IPS DF 6.9 (cell line): ENCODE data around the gene ME2.
"Not testable (repeated sequence)": the region's sequence is repeated elsewhere in the genome, so short reads cannot be mapped to it uniquely, and the experiment has no call there.

Experiments
- DNase-seq: peaks from one replicate; pipeline ENCODE4 v3.0.0-alpha.2; 2013; ENCODE audit warnings: low read depth, low spot score
- H3K27ac ChIP-seq: one replicate; pipeline ENCODE4 v1.5.1; 2013; ENCODE audit warnings: low read length, control low read depth
- H3K27me3 ChIP-seq: 2 replicates; pipeline ENCODE4 v1.6.1; 2013; ENCODE audit warnings: mild to moderate bottlenecking, low read length; ENCODE audit not compliant: control insufficient read depth, insufficient read depth
- H3K36me3 ChIP-seq: 2 replicates; pipeline ENCODE4 v1.6.1; 2013; ENCODE audit warnings: low read length; ENCODE audit not compliant: control insufficient read depth, insufficient read depth
- H3K4me1 ChIP-seq: 2 replicates; pipeline ENCODE4 v1.6.1; 2013; ENCODE audit warnings: low read length; ENCODE audit not compliant: control insufficient read depth, insufficient read depth
- H3K4me3 ChIP-seq: 2 replicates; pipeline ENCODE4 v1.5.1; 2013; ENCODE audit warnings: mild to moderate bottlenecking, low read length
- H3K9me3 ChIP-seq: 2 replicates; pipeline ENCODE4 v1.6.1; 2013; ENCODE audit warnings: low read length, inconsistent platforms; ENCODE audit not compliant: control insufficient read depth, insufficient read depth
- WGBS: extraction: QIAGEN DNeasy Blood & Tissue Kit; methylation state at CpG from one replicate; pipeline ENCODE4 v1.1.7; 2013; ENCODE audit warnings: mixed read lengths, missing lambda C conversion rate; ENCODE audit not compliant: insufficient read length, insufficient coverage; 5-methylcytosine and 5-hydroxymethylcytosine counted together

Gene ME2

GRCh38 chr18:50992351-50992762, 113.4 kb downstream of the ME2 start:
- no peak overlapping the region for H3K27ac ChIP-seq
- no peaks in the 10 kb centered on the region for H3K9me3 ChIP-seq
- WGBS: no CpG with 5 or more reads among the region's 3 CpGs
- DNase-seq: no peak
- H3K4me3 ChIP-seq: no peak overlapping the region
- no peaks in the 10 kb centered on the region; the same call in 1 of the 2 replicates for H3K4me1 ChIP-seq
- H3K36me3 ChIP-seq: no peaks in the 10 kb centered on the region
- H3K27me3 ChIP-seq: no peaks in the 10 kb centered on the region

- no peak overlapping the region for H3K27ac ChIP-seq
- WGBS: no CpG with 5 or more reads among the region's 2 CpGs
- DNase-seq: no peak
Observed at GRCh38 chr18:50994031-50994430, 115.1 kb downstream of the ME2 start.

GRCh38 chr18:51003174-51003573, 124.3 kb downstream of the ME2 start:
- H3K36me3 ChIP-seq, H3K4me1 ChIP-seq, H3K4me3 ChIP-seq, H3K9me3 ChIP-seq, H3K27ac ChIP-seq, DNase-seq, H3K27me3 ChIP-seq: not testable (repeated sequence)
- WGBS: no CpG with 5 or more reads among the region's 2 CpGs

More at GRCh38 chr18:50994031-50994430, 115.1 kb downstream of the ME2 start:
- Histone ChIP-seq H3K36me3 (no peaks in the 10 kb centered on the region), H3K27me3 (no peaks in the 10 kb centered on the region), H3K4me3 (no peak overlapping the region), H3K9me3 (no peaks in the 10 kb centered on the region), H3K4me1 (no peaks in the 10 kb centered on the region; the same call in 1 of the 2 replicates)
